Measurements from ENCODE around the gene TEAD3. TPM values are rescaled to one million over a fixed set of nuclear protein-coding genes. Genes with fewer than 3 reads are reported as not detected.

The TEAD3 gene
- total and polyA plus RNA-seq, 4 donors = 16.7 to 78.0 (median 48.9) TPM

- DNase-seq = no peak
- no peak for ATAC-seq (ENCODE audit: low FRiP score)
- Histone ChIP-seq H3K4me3 (ENCODE audit: low read length in 2 of 2) (peak overlapping the region; percentile 31 to 60), H3K27ac (ENCODE audit: low read depth in 1 of 2, low read length in 2 of 2) (peak overlapping the region in 1 of 2 donors; percentile 8), H3K27me3 (ENCODE audit: control insufficient read depth in 1 of 2, insufficient read depth in 2 of 2, low read length in 1 of 2) (no peaks in the 10 kb centered on the region), H3K4me1 (ENCODE audit: control insufficient read depth in 1 of 2, insufficient read depth in 2 of 2, low read length in 2 of 2) (no peaks in the 10 kb centered on the region), H3K9me3 (ENCODE audit: control insufficient read depth, low read length) (no peaks in the 10 kb centered on the region), H3K36me3 (ENCODE audit: control insufficient read depth in 1 of 2, insufficient read depth in 2 of 2, low read length in 1 of 2) (peaks cover 0 to 7% of the 10 kb centered on the region in 2 donors)
- intact Hi-C loops (cut with DNase I) = loop anchor here in 1 of 2 donors (2.0 kb wide), 1 partner anchor 27 kb away; the partner anchor contains the start of gene TEAD3
- 33 to 36% methylated on average over 18 of the region's 18 CpGs for WGBS, 2 donors
Measured at GRCh38 chr6:35469751-35470662, 26.9 kb downstream of the TEAD3 start.

- intact Hi-C loops (cut with DNase I) = loop anchor here in 1 of 2 donors (1.0 to 2.0 kb wide), 2 partner anchors 28 to 127 kb away; partner anchors contain the start of genes PPARD and TEAD3
- no peak for DNase-seq
- ATAC-seq (ENCODE audit: low FRiP score) = peak; percentile 37
Measured at GRCh38 chr6:35468980-35469750, 27.7 kb downstream of the TEAD3 start.

GRCh38 chr6:35468181-35468979 lies 28.5 kb downstream of the TEAD3 start, which contains the start of gene RPL10A:
Gene RPL10A, plus strand, starts transcription at chr6:35468401. Its CDS starts 34 bp downstream, at chr6:35468435.
- DNase-seq (peak; percentile 97), ATAC-seq (ENCODE audit: low FRiP score) (peak; percentile 97)
- Histone ChIP-seq H3K4me3 (ENCODE audit: low read length in 2 of 2) (peak within 1 kb of the TSS; percentile 60), H3K4me1 (ENCODE audit: control insufficient read depth in 1 of 2, insufficient read depth in 2 of 2, low read length in 2 of 2) (no peaks in the 10 kb centered on the region), H3K9me3 (ENCODE audit: control insufficient read depth, low read length) (no peaks in the 10 kb centered on the region), H3K36me3 (ENCODE audit: control insufficient read depth in 1 of 2, insufficient read depth in 2 of 2, low read length in 1 of 2) (peaks cover 0 to 3% of the 10 kb centered on the region in 2 donors), H3K27ac (ENCODE audit: low read depth in 1 of 2, low read length in 2 of 2) (peak within 1 kb of the TSS in 1 of 2 donors; percentile 76), H3K27me3 (ENCODE audit: control insufficient read depth in 1 of 2, insufficient read depth in 2 of 2, low read length in 1 of 2) (no peaks in the 10 kb centered on the region)
- intact Hi-C loops (cut with DNase I) = loop anchor here in 1 of 2 donors (1.0 to 2.0 kb wide), 2 partner anchors 28 to 126 kb away; partner anchors contain the start of genes PPARD and TEAD3
- WGBS, 2 donors = 0% methylated on average over 84 to 86 of the region's 86 CpGs

More at GRCh38 chr6:35468980-35469750, 27.7 kb downstream of the TEAD3 start:
- WGBS, 2 donors = 1% methylated on average over 37 of the region's 37 CpGs
- Histone ChIP-seq H3K9me3 (ENCODE audit: control insufficient read depth, low read length) (no peaks in the 10 kb centered on the region), H3K4me1 (ENCODE audit: control insufficient read depth in 1 of 2, insufficient read depth in 2 of 2, low read length in 2 of 2) (no peaks in the 10 kb centered on the region), H3K27me3 (ENCODE audit: control insufficient read depth in 1 of 2, insufficient read depth in 2 of 2, low read length in 1 of 2) (no peaks in the 10 kb centered on the region), H3K36me3 (ENCODE audit: control insufficient read depth in 1 of 2, insufficient read depth in 2 of 2, low read length in 1 of 2) (peaks cover 0 to 3% of the 10 kb centered on the region in 2 donors), H3K4me3 (ENCODE audit: low read length in 2 of 2) (peak overlapping the region; percentile 31 to 60), H3K27ac (ENCODE audit: low read depth in 1 of 2, low read length in 2 of 2) (peak overlapping the region in 1 of 2 donors; percentile 8)

- DNase-seq (no peak), ATAC-seq (ENCODE audit: low FRiP score) (no peak)
- Histone ChIP-seq H3K27ac (ENCODE audit: low read depth in 1 of 2, low read length in 2 of 2) (no peak overlapping the region), H3K27me3 (ENCODE audit: control insufficient read depth in 1 of 2, insufficient read depth in 2 of 2, low read length in 1 of 2) (no peaks in the 10 kb centered on the region), H3K36me3 (ENCODE audit: control insufficient read depth in 1 of 2, insufficient read depth in 2 of 2, low read length in 1 of 2) (no peaks in the 10 kb centered on the region), H3K4me1 (ENCODE audit: control insufficient read depth in 1 of 2, insufficient read depth in 2 of 2, low read length in 2 of 2) (no peaks in the 10 kb centered on the region), H3K4me3 (ENCODE audit: low read length in 2 of 2) (no peak overlapping the region), H3K9me3 (ENCODE audit: control insufficient read depth, low read length) (no peaks in the 10 kb centered on the region)
- 91 to 100% methylated on average over 1 of the region's 1 CpG for WGBS, 2 donors
- intact Hi-C loops (cut with DNase I) = no loop called here
Measured at GRCh38 chr6:35465646-35466045, 31.2 kb downstream of the TEAD3 start.

GRCh38 chr6:35463292-35463691 lies 33.6 kb downstream of the TEAD3 start:
- H3K27ac ChIP-seq (ENCODE audit: low read depth in 1 of 2, low read length in 2 of 2) = no peak overlapping the region
- H3K27me3 ChIP-seq (ENCODE audit: control insufficient read depth in 1 of 2, insufficient read depth in 2 of 2, low read length in 1 of 2) = no peaks in the 10 kb centered on the region
- no peaks in the 10 kb centered on the region for H3K4me1 ChIP-seq (ENCODE audit: control insufficient read depth in 1 of 2, insufficient read depth in 2 of 2, low read length in 2 of 2)
- H3K36me3 ChIP-seq (ENCODE audit: control insufficient read depth in 1 of 2, insufficient read depth in 2 of 2, low read length in 1 of 2) = no peaks in the 10 kb centered on the region
- no peaks in the 10 kb centered on the region for H3K9me3 ChIP-seq (ENCODE audit: control insufficient read depth, low read length)
- ATAC-seq (ENCODE audit: low FRiP score) (no peak), DNase-seq (no peak)
- 82 to 94% methylated on average over 4 of the region's 4 CpGs for WGBS, 2 donors
- no peak overlapping the region for H3K4me3 ChIP-seq (ENCODE audit: low read length in 2 of 2)
- intact Hi-C loops (cut with DNase I) = no loop called here

- no peak for ATAC-seq (ENCODE audit: low FRiP score)
- Histone ChIP-seq H3K4me3 (ENCODE audit: low read length in 2 of 2) (no peak overlapping the region), H3K4me1 (ENCODE audit: control insufficient read depth in 1 of 2, insufficient read depth in 2 of 2, low read length in 2 of 2) (no peaks in the 10 kb centered on the region), H3K9me3 (ENCODE audit: control insufficient read depth, low read length) (no peaks in the 10 kb centered on the region), H3K27me3 (ENCODE audit: control insufficient read depth in 1 of 2, insufficient read depth in 2 of 2, low read length in 1 of 2) (no peaks in the 10 kb centered on the region), H3K27ac (ENCODE audit: low read depth in 1 of 2, low read length in 2 of 2) (no peak overlapping the region), H3K36me3 (ENCODE audit: control insufficient read depth in 1 of 2, insufficient read depth in 2 of 2, low read length in 1 of 2) (no peaks in the 10 kb centered on the region)
- intact Hi-C loops (cut with DNase I) = no loop called here
- WGBS, 2 donors = 97 to 98% methylated on average over 3 of the region's 3 CpGs
- DNase-seq = no peak
Measured at GRCh38 chr6:35461270-35461669, 35.6 kb downstream of the TEAD3 start.

GRCh38 chr6:35457907-35458306 lies 39.0 kb downstream of the TEAD3 start:
- DNase-seq (no peak), ATAC-seq (ENCODE audit: low FRiP score) (no peak)
- 84 to 86% methylated on average over 4 of the region's 4 CpGs for WGBS, 2 donors
- H3K27me3 ChIP-seq (ENCODE audit: control insufficient read depth in 1 of 2, insufficient read depth in 2 of 2, low read length in 1 of 2) = no peaks in the 10 kb centered on the region
- no peaks in the 10 kb centered on the region for H3K36me3 ChIP-seq (ENCODE audit: control insufficient read depth in 1 of 2, insufficient read depth in 2 of 2, low read length in 1 of 2)
- no peaks in the 10 kb centered on the region for H3K4me1 ChIP-seq (ENCODE audit: control insufficient read depth in 1 of 2, insufficient read depth in 2 of 2, low read length in 2 of 2)
- H3K27ac ChIP-seq (ENCODE audit: low read depth in 1 of 2, low read length in 2 of 2) = no peak overlapping the region
- no peaks in the 10 kb centered on the region for H3K9me3 ChIP-seq (ENCODE audit: control insufficient read depth, low read length)
- no peak overlapping the region for H3K4me3 ChIP-seq (ENCODE audit: low read length in 2 of 2)
- intact Hi-C loops (cut with DNase I) = no loop called here
